Measurements from ENCODE around the gene TMC5. TPM values are rescaled to one million over a fixed set of nuclear protein-coding genes. Genes with fewer than 3 reads are reported as not detected.

The TMC5 gene
- polyA plus RNA-seq, 1 of the 3 experiments (the other 2 are of a cell fraction) = not detected

DNA sequence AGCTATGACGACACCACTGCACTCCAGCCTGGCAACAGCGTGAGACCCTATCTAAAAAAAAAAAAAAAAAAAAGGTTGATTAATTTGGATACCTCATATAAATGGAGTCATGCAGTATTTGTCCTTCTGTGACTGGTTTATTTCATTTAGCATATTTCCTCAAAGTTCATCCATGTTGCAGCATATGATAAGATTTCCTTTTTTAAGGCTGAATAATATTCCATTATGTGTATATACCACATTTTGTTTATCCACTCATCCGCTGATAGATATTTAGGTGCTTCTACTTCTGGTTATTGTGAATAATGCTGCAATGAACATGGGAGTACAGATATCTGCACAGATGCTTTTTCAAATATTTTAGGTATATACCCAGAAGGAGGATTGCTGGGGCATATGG is 43.3 kb upstream of the TMC5 start:
- POLR2A ChIA-PET = no interaction called here

More for the DNA sequence above, 43.3 kb upstream of the TMC5 start:
- Histone ChIP-seq H3K9ac (no peak overlapping the region), H3K4me2 (no peak overlapping the region), H3K4me3 (ENCODE audit: low read depth in 2 of 2, low read length in 1 of 2) (no peak overlapping the region), H2AFZ (ENCODE audit: low read depth) (no peak overlapping the region), H3K27me3 (ENCODE audit: insufficient read depth) (no peaks in the 10 kb centered on the region; the same call in 1 of the 2 replicates), H3F3A (replicated peaks; ENCODE audit: insufficient read depth) (peaks cover 3% of the 10 kb centered on the region), H3K79me2 (ENCODE audit: insufficient read depth) (no peaks in the 10 kb centered on the region), H3K9me3 (no peaks in the 10 kb centered on the region), H3K27ac (ENCODE audit: low read depth in 2 of 2, low read length in 1 of 2) (no peak overlapping the region), H3K9me2 (no peaks in the 10 kb centered on the region), H3K4me1 (ENCODE audit: control insufficient read depth in 1 of 2, insufficient read depth in 2 of 2, low read depth in 1 of 2, low read length in 1 of 2) (no peaks in the 10 kb centered on the region), H4K20me1 (ENCODE audit: insufficient read depth) (no peaks in the 10 kb centered on the region), H3K36me3 (replicated peaks in 1 of 2; ENCODE audit: control insufficient read depth in 1 of 2, insufficient read depth in 2 of 2, low read length in 1 of 2) (no peaks in the 10 kb centered on the region)
- WGBS (ENCODE audit: low lambda C conversion rate) = 66% methylated on average over 3 of the region's 3 CpGs
- CTCF ChIA-PET = interaction anchor here (0.6 to 2.8 kb wide), 4 partner anchors 94 to 289 kb away, joined by 3 to 36 read pairs (median 3); no protein-coding TSS in a partner anchor
- TF ChIP-seq TEAD4 (IDR thresholded peaks at IDR 0.05; ENCODE audit: borderline replicate concordance, insufficient read depth) = no peak
- no peak for TF ChIP-seq RCOR1 (IDR thresholded peaks at IDR 0.05; ENCODE audit: low read length)
- no peak for TF ChIP-seq FOXM1 (IDR thresholded peaks at IDR 0.05; ENCODE audit: low read depth)
- TF ChIP-seq, protein P1, sequence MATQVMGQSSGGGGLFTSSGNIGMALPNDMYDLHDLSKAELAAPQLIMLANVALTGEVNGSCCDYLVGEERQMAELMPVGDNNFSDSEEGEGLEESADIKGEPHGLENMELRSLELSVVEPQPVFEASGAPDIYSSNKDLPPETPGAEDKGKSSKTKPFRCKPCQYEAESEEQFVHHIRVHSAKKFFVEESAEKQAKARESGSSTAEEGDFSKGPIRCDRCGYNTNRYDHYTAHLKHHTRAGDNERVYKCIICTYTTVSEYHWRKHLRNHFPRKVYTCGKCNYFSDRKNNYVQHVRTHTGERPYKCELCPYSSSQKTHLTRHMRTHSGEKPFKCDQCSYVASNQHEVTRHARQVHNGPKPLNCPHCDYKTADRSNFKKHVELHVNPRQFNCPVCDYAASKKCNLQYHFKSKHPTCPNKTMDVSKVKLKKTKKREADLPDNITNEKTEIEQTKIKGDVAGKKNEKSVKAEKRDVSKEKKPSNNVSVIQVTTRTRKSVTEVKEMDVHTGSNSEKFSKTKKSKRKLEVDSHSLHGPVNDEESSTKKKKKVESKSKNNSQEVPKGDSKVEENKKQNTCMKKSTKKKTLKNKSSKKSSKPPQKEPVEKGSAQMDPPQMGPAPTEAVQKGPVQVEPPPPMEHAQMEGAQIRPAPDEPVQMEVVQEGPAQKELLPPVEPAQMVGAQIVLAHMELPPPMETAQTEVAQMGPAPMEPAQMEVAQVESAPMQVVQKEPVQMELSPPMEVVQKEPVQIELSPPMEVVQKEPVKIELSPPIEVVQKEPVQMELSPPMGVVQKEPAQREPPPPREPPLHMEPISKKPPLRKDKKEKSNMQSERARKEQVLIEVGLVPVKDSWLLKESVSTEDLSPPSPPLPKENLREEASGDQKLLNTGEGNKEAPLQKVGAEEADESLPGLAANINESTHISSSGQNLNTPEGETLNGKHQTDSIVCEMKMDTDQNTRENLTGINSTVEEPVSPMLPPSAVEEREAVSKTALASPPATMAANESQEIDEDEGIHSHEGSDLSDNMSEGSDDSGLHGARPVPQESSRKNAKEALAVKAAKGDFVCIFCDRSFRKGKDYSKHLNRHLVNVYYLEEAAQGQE (IDR thresholded peaks at IDR 0.05; ENCODE audit: low read depth, low read length) = no peak
- no peak for TF ChIP-seq ELF1 (IDR thresholded peaks at IDR 0.05)
- TF ChIP-seq SIN3A (IDR thresholded peaks at IDR 0.05; ENCODE audit: borderline replicate concordance, low read depth, low read length) = no peak
- no peak for TF ChIP-seq NRF1 (IDR thresholded peaks at IDR 0.05; ENCODE audit: low read depth, low read length)
- TF ChIP-seq, protein P2, sequence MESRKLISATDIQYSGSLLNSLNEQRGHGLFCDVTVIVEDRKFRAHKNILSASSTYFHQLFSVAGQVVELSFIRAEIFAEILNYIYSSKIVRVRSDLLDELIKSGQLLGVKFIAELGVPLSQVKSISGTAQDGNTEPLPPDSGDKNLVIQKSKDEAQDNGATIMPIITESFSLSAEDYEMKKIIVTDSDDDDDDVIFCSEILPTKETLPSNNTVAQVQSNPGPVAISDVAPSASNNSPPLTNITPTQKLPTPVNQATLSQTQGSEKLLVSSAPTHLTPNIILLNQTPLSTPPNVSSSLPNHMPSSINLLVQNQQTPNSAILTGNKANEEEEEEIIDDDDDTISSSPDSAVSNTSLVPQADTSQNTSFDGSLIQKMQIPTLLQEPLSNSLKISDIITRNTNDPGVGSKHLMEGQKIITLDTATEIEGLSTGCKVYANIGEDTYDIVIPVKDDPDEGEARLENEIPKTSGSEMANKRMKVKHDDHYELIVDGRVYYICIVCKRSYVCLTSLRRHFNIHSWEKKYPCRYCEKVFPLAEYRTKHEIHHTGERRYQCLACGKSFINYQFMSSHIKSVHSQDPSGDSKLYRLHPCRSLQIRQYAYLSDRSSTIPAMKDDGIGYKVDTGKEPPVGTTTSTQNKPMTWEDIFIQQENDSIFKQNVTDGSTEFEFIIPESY (IDR thresholded peaks at IDR 0.05; ENCODE audit: borderline replicate concordance, low read depth) = no peak
- TF ChIP-seq, protein P3, sequence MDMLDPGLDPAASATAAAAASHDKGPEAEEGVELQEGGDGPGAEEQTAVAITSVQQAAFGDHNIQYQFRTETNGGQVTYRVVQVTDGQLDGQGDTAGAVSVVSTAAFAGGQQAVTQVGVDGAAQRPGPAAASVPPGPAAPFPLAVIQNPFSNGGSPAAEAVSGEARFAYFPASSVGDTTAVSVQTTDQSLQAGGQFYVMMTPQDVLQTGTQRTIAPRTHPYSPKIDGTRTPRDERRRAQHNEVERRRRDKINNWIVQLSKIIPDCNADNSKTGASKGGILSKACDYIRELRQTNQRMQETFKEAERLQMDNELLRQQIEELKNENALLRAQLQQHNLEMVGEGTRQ (IDR thresholded peaks at IDR 0.05; ENCODE audit: borderline replicate concordance, low read depth, low read length) = no peak
- TF ChIP-seq, protein P4, sequence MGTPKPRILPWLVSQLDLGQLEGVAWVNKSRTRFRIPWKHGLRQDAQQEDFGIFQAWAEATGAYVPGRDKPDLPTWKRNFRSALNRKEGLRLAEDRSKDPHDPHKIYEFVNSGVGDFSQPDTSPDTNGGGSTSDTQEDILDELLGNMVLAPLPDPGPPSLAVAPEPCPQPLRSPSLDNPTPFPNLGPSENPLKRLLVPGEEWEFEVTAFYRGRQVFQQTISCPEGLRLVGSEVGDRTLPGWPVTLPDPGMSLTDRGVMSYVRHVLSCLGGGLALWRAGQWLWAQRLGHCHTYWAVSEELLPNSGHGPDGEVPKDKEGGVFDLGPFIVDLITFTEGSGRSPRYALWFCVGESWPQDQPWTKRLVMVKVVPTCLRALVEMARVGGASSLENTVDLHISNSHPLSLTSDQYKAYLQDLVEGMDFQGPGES (IDR thresholded peaks at IDR 0.05; ENCODE audit: low read depth, low read length) = no peak
- TF ChIP-seq TAF1 (IDR thresholded peaks at IDR 0.05; ENCODE audit: borderline replicate concordance, low read depth, low read length) = no peak
- TF ChIP-seq, protein P5, sequence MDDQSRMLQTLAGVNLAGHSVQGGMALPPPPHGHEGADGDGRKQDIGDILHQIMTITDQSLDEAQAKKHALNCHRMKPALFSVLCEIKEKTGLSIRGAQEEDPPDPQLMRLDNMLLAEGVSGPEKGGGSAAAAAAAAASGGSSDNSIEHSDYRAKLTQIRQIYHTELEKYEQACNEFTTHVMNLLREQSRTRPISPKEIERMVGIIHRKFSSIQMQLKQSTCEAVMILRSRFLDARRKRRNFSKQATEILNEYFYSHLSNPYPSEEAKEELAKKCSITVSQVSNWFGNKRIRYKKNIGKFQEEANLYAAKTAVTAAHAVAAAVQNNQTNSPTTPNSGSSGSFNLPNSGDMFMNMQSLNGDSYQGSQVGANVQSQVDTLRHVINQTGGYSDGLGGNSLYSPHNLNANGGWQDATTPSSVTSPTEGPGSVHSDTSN (IDR thresholded peaks at IDR 0.05) = no peak
- TF ChIP-seq POLR2AphosphoS5 (IDR thresholded peaks at IDR 0.05; ENCODE audit: low read depth, low read length) = no peak
- TF ChIP-seq, protein P6, sequence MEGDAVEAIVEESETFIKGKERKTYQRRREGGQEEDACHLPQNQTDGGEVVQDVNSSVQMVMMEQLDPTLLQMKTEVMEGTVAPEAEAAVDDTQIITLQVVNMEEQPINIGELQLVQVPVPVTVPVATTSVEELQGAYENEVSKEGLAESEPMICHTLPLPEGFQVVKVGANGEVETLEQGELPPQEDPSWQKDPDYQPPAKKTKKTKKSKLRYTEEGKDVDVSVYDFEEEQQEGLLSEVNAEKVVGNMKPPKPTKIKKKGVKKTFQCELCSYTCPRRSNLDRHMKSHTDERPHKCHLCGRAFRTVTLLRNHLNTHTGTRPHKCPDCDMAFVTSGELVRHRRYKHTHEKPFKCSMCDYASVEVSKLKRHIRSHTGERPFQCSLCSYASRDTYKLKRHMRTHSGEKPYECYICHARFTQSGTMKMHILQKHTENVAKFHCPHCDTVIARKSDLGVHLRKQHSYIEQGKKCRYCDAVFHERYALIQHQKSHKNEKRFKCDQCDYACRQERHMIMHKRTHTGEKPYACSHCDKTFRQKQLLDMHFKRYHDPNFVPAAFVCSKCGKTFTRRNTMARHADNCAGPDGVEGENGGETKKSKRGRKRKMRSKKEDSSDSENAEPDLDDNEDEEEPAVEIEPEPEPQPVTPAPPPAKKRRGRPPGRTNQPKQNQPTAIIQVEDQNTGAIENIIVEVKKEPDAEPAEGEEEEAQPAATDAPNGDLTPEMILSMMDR (IDR thresholded peaks at IDR 0.05) = no peak
- TF ChIP-seq EP300 (IDR thresholded peaks at IDR 0.05; ENCODE audit: borderline replicate concordance in 1 of 2, low read depth in 1 of 2, low read length in 1 of 2) = no peak
- DNase-seq = no peak

Measured in SK-N-SH (cell line).